HCT116 (cell line): ENCODE measurements around the gene NARS2. TPM values are rescaled to one million over a fixed set of nuclear protein-coding genes. Genes with fewer than 3 reads are reported as not detected.

ENCODE experiments used
- ATAC-seq: fragments of 200-7000 bp; cut with Tn5 transposase; 2 replicates; pipeline ENCODE4 v1.9.1; 2020; ENCODE audit warnings: mild to moderate bottlenecking, moderate library complexity
- BruUV-seq: library from RNA; stranded (reverse); fragments of 400-500 nt; replicated peaks from 2 replicates; lab custom pipeline; 2021; lab: Mats Ljungman, UMichigan
- CTCF ChIA-PET: fragments of 300-600 bp; sonication (Branson Sonifier 250); formaldehyde crosslinking; loops from one replicate; lab custom pipeline; 2021; ENCODE audit warnings: antibody characterized with exemption; lab: Charles Lee
- POLR2A ChIA-PET: fragments of 300-600, 350-600 bp; sonication (Branson Sonifier 250); formaldehyde crosslinking; loops from one replicate; lab custom pipeline; 2021; ENCODE audit warnings: antibody characterized with exemption; lab: Charles Lee
- RAD21 ChIA-PET, 2 experiments: fragments of 300-600 bp; sonication (Branson Sonifier 250); formaldehyde crosslinking; loops; one replicate each; lab custom pipeline; 2023; ENCODE audit warnings: low total read pairs in 2 of 2; ENCODE audit not compliant: uncharacterized antibody in 2 of 2, unreplicated experiment in 2 of 2, low non-redundant PET in 1 of 2; lab: Charles Lee
- DNase-seq: peaks from one replicate; pipeline ENCODE4 v3.0.0-alpha.2; 2010; ENCODE audit warnings: low read depth, low spot score
- H2AFZ ChIP-seq: fragments of 200-600 bp; shearing (Covaris generic), sonication (generic); 2 replicates; pipeline ENCODE4 v1.6.1; 2017; ENCODE audit warnings: low read depth, mixed run types, mixed read lengths, antibody characterized with exemption, low read length; ENCODE audit not compliant: poor library complexity, severe bottlenecking
- H3K27ac ChIP-seq: 2 replicates; pipeline ENCODE4 v1.5.1; 2012; ENCODE audit warnings: low read depth, low read length
- H3K27me3 ChIP-seq: fragments of 200-600 bp; sonication (generic); 2 replicates; pipeline ENCODE4 v1.6.1; 2016; ENCODE audit warnings: mixed run types, low read length, mixed read lengths; ENCODE audit not compliant: insufficient read depth
- H3K36me3 ChIP-seq, 2 experiments: fragments of 200-500 bp in 1 of 2; fragments of 200-600 bp in 1 of 2; sonication (Bioruptor generic) in 1 of 2; sonication (generic) in 1 of 2; 2 replicates each; pipeline versions ENCODE4 v1.5.1 to v1.6.1; 2014 to 2016; ENCODE audit warnings: low read length in 2 of 2, inconsistent platforms in 1 of 2, mixed read lengths in 1 of 2, mixed run types in 1 of 2; ENCODE audit not compliant: insufficient read depth in 2 of 2, control insufficient read depth in 1 of 2
- H3K4me1 ChIP-seq, 2 experiments: fragments of 200-600 bp in 1 of 2; sonication (generic) in 1 of 2; 2 replicates each; pipeline versions ENCODE4 v1.5.1 to v1.6.1; 2012 to 2017; ENCODE audit warnings: low read length in 2 of 2, inconsistent platforms in 1 of 2, mild to moderate bottlenecking in 1 of 2, mixed read lengths in 1 of 2, mixed run types in 1 of 2, moderate library complexity in 1 of 2; ENCODE audit not compliant: insufficient read depth in 2 of 2, control insufficient read depth in 1 of 2
- H3K4me2 ChIP-seq: fragments of 200-600 bp; sonication (generic); 2 replicates; pipeline ENCODE4 v1.6.1; 2017; ENCODE audit warnings: mixed run types, low read length, mixed read lengths
- H3K4me3 ChIP-seq, 2 experiments: fragments of 200-600 bp in 1 of 2; sonication (generic) in 1 of 2; replicated peaks in 1 of 2; 2 replicates each; pipeline ENCODE4 v1.5.1; 2011 to 2016; ENCODE audit warnings: low read length in 2 of 2, control low read depth in 1 of 2, low read depth in 1 of 2, mild to moderate bottlenecking in 1 of 2, mixed read lengths in 1 of 2, mixed run types in 1 of 2
- H3K79me2 ChIP-seq: fragments of 200-600 bp; sonication (generic); 2 replicates; pipeline ENCODE4 v1.6.1; 2017; ENCODE audit warnings: mild to moderate bottlenecking, mixed run types, low read length, moderate library complexity, mixed read lengths; ENCODE audit not compliant: insufficient read depth
- H3K9ac ChIP-seq: fragments of 200-600 bp; sonication (generic); 2 replicates; pipeline ENCODE4 v1.6.1; 2016; ENCODE audit warnings: low read length, mixed read lengths
- H3K9me2 ChIP-seq: fragments of 200-600 bp; sonication (generic), shearing (Covaris generic); 2 replicates; pipeline ENCODE4 v1.6.1; 2017; ENCODE audit warnings: mixed run types, mild to moderate bottlenecking, moderate library complexity; ENCODE audit not compliant: insufficient read depth
- H3K9me3 ChIP-seq, 2 experiments: fragments of 200-500 bp in 1 of 2; fragments of 200-600 bp in 1 of 2; sonication (Bioruptor generic) in 1 of 2; sonication (generic) in 1 of 2; 2 replicates each; pipeline ENCODE4 v1.6.1; 2014 to 2017; ENCODE audit warnings: low read length in 2 of 2, mixed read lengths in 2 of 2, inconsistent platforms in 1 of 2, low read depth in 1 of 2, mild to moderate bottlenecking in 1 of 2, mixed run types in 1 of 2, moderate library complexity in 1 of 2; ENCODE audit not compliant: control insufficient read depth in 1 of 2, insufficient read depth in 1 of 2
- H4K20me1 ChIP-seq: fragments of 200-600 bp; sonication (generic), shearing (Covaris generic); 2 replicates; pipeline ENCODE4 v1.6.1; 2017; ENCODE audit warnings: mixed run types, mild to moderate bottlenecking, moderate library complexity; ENCODE audit not compliant: insufficient read depth
- CEBPB ChIP-seq: IDR thresholded peaks from 2 replicates; pipeline ENCODE4 v1.6.1; 2012; ENCODE audit warnings: low read depth
- EGR1 ChIP-seq: IDR thresholded peaks from 2 replicates; pipeline ENCODE4 v1.6.1; 2012; ENCODE audit warnings: low read depth
- ELF1 ChIP-seq: IDR thresholded peaks from 2 replicates; pipeline ENCODE4 v1.6.1; 2012; ENCODE audit warnings: low read depth, borderline replicate concordance
- EZH2 ChIP-seq: fragments of 200-600 bp; sonication (generic); IDR thresholded peaks from 2 replicates; pipeline ENCODE4 v1.6.1; 2017; ENCODE audit warnings: antibody characterized with exemption, mixed run types
- EZH2phosphoT487 ChIP-seq: fragments of 200-600 bp; IDR thresholded peaks from 2 replicates; pipeline ENCODE4 v1.6.1; 2018; ENCODE audit warnings: antibody characterized with exemption, borderline replicate concordance
- JUND ChIP-seq: IDR thresholded peaks from 2 replicates; pipeline ENCODE4 v1.6.1; 2012
- POLR2A ChIP-seq: IDR thresholded peaks from 2 replicates; pipeline ENCODE4 v1.7.0; 2011; ENCODE audit warnings: borderline replicate concordance; ENCODE audit not compliant: insufficient read depth, insufficient read length; ENCODE audit errors: extremely low read depth
- POLR2AphosphoS5 ChIP-seq: IDR thresholded peaks from 2 replicates; pipeline ENCODE4 v1.6.1; 2011; ENCODE audit warnings: mild to moderate bottlenecking, low read depth, low read length, moderate library complexity
- RAD21 ChIP-seq: IDR thresholded peaks from 2 replicates; pipeline ENCODE4 v1.6.1; 2012; ENCODE audit warnings: low read depth, mild to moderate bottlenecking
- SIN3A ChIP-seq: IDR thresholded peaks from 2 replicates; pipeline ENCODE4 v1.6.1; 2012; ENCODE audit warnings: low read depth
- SP1 ChIP-seq: IDR thresholded peaks from 2 replicates; pipeline ENCODE4 v1.6.1; 2012; ENCODE audit warnings: low read depth
- SRF ChIP-seq: IDR thresholded peaks from 2 replicates; pipeline ENCODE4 v1.6.1; 2012; ENCODE audit warnings: low read depth
- TCF7L2 ChIP-seq: IDR thresholded peaks from 2 replicates; pipeline ENCODE4 v1.7.0; 2011; ENCODE audit warnings: borderline replicate concordance, inconsistent platforms; ENCODE audit not compliant: insufficient read depth, insufficient read length; ENCODE audit errors: extremely low read depth
- YY1 ChIP-seq: IDR thresholded peaks from 2 replicates; pipeline ENCODE4 v1.6.1; 2011; ENCODE audit warnings: low read length, low read depth, moderate library complexity, mild to moderate bottlenecking; ENCODE audit not compliant: insufficient replicate concordance; ENCODE audit errors: extremely low read depth
- ZNF274 ChIP-seq: fragments of 200-500 bp; sonication (Bioruptor generic); IDR thresholded peaks from 2 replicates; pipeline ENCODE4 v1.6.1; 2014; ENCODE audit warnings: mild to moderate bottlenecking, low read depth, low read length, inconsistent platforms
- intact Hi-C: fragments of 100-400 bp; cut with micrococcal nuclease; formaldehyde crosslinking; loops from 2 replicates; pipeline ENCODE4 v1.10.0; 2022
- total RNA-seq: library from RNA; stranded (reverse); gene quantifications from one replicate; pipeline ENCODE4 v1.2.1, GENCODE V29; 2021; ENCODE audit not compliant: unreplicated experiment
- TF ChIP-seq, protein P1 (sequence below): IDR thresholded peaks from 2 replicates; pipeline ENCODE4 v1.6.1; 2012
- TF ChIP-seq, protein P2 (sequence below): IDR thresholded peaks from 2 replicates; pipeline ENCODE4 v1.6.1; 2012

The NARS2 gene
- total RNA-seq, 1 experiment from 2014 or later: 26.0 TPM

DNA sequence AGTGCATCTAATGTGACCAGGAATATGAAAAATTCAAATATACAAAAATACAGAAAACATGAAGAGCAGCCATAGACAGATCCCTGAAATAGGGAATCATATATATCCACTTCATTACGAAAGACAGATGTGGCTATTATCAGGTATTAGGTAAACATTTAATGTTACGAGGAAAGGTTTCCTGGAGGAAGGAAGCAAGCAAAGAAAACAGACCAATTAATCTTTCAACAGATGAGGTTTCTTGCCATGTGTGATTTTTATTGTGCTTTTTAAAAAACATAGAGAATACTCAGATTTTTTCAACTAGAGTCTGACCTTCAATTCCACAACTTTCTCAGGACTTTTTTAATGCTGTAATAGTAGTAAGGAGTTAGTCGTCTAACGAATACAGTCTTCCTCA, 132.7 kb downstream of the NARS2 start:
- ATAC-seq: no peak
- POLR2A ChIA-PET: no interaction called here
- H4K20me1 ChIP-seq: no peaks in the 10 kb centered on the region
- H2AFZ ChIP-seq: no peak overlapping the region
- no peak overlapping the region for H3K9ac ChIP-seq
- no peaks in the 10 kb centered on the region for H3K9me2 ChIP-seq
- BruUV-seq: no TSS peak
- peaks cover 0 to 13% of the 10 kb centered on the region in 2 experiments; a peak in 3 of 4 replicates for H3K36me3 ChIP-seq
- H3K9me3 ChIP-seq: no peaks in the 10 kb centered on the region
- TF ChIP-seq POLR2A (no peak), SRF (no peak), ELF1 (no peak), EGR1 (no peak), CEBPB (no peak), SP1 (no peak), YY1 (no peak), JUND (no peak), EZH2 (no peak), ZNF274 (no peak), SIN3A (no peak), EZH2phosphoT487 (no peak), POLR2AphosphoS5 (no peak), TCF7L2 (no peak), RAD21 (no peak)
- TF ChIP-seq, protein P1, sequence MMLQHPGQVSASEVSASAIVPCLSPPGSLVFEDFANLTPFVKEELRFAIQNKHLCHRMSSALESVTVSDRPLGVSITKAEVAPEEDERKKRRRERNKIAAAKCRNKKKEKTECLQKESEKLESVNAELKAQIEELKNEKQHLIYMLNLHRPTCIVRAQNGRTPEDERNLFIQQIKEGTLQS: no peak
- TF ChIP-seq, protein P2, sequence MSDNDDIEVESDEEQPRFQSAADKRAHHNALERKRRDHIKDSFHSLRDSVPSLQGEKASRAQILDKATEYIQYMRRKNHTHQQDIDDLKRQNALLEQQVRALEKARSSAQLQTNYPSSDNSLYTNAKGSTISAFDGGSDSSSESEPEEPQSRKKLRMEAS: no peak
- no peak overlapping the region for H3K27ac ChIP-seq
- H3K4me2 ChIP-seq: no peak overlapping the region
- no peak for DNase-seq
- CTCF ChIA-PET: interaction anchor here (2.1 kb wide), 1 partner anchor 10 kb away, joined by 7 read pairs; no protein-coding TSS in a partner anchor
- RAD21 ChIA-PET: no interaction called here
- no peaks in the 10 kb centered on the region for H3K79me2 ChIP-seq
- H3K27me3 ChIP-seq: no peaks in the 10 kb centered on the region
- intact Hi-C loops: no loop called here
- H3K4me1 ChIP-seq: no peaks in the 10 kb centered on the region
- no peak overlapping the region for H3K4me3 ChIP-seq
